ENCODE data around the gene GNAZ. TPM values are rescaled to one million over a fixed set of nuclear protein-coding genes. Genes with fewer than 3 reads are reported as not detected.

Gene GNAZ
- total RNA-seq, 4 donors from 2014 or later = 2.7 to 14.7 (median 7.8) TPM

DNA sequence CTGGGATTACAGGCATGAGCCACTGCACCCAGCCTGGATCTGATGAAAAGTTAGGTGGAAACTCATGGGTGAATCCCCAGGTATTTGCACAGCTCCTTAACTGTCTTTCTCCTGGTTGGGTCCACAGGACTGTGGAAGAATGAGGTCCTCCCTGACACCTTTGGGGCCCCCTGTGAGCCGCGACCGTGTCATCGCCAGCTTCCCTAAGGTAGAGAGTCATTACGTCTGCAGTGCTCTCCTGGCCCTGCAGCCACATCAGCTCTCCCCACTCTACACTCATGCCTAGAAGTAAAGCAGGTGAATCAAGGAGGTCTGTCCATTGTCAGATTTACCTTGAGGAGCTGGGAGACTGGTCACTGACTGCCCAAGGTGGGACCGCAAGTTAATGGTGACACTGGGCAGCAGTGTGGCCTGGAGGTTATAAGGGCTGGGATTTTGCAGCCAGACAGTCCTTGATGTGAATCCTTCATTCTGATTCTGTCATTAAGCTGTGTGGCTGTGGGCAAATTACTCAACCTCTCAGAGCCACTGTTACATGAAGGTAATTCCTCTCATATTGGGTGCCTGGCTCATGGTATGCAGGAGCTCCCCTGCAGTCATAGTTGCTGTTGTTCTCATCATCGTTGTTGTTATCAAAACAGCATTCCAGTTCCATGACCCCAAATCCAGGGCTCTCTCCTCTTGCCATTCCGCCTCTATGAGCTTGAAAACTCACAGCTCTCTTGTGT lies 76.3 kb downstream of the GNAZ start:
- WGBS, 2 donors (ENCODE audit: low coverage in 1 of 2) = 73 to 91% methylated on average over 2 to 8 of the region's 8 CpGs
- TF ChIP-seq EP300 (IDR thresholded peaks at IDR 0.05; ENCODE audit: low read depth) = no peak
- TF ChIP-seq POLR2AphosphoS5 (IDR thresholded peaks at IDR 0.05) = no peak
- no peak for TF ChIP-seq POLR2A (IDR thresholded peaks at IDR 0.05)
- TF ChIP-seq, protein P1, sequence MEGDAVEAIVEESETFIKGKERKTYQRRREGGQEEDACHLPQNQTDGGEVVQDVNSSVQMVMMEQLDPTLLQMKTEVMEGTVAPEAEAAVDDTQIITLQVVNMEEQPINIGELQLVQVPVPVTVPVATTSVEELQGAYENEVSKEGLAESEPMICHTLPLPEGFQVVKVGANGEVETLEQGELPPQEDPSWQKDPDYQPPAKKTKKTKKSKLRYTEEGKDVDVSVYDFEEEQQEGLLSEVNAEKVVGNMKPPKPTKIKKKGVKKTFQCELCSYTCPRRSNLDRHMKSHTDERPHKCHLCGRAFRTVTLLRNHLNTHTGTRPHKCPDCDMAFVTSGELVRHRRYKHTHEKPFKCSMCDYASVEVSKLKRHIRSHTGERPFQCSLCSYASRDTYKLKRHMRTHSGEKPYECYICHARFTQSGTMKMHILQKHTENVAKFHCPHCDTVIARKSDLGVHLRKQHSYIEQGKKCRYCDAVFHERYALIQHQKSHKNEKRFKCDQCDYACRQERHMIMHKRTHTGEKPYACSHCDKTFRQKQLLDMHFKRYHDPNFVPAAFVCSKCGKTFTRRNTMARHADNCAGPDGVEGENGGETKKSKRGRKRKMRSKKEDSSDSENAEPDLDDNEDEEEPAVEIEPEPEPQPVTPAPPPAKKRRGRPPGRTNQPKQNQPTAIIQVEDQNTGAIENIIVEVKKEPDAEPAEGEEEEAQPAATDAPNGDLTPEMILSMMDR (IDR thresholded peaks at IDR 0.05) = no peak
- no peaks in the 10 kb centered on the region for H3K36me3 ChIP-seq
- no peak for DNase-seq
- peak overlapping the region in 1 of 4 donors; percentile 71 for H3K27ac ChIP-seq
- H3K27me3 ChIP-seq = no peaks in the 10 kb centered on the region
- H3K9me3 ChIP-seq = no peaks in the 10 kb centered on the region
- intact Hi-C loops (cut with DNase I; ENCODE audit: low total_unique reads) = no loop called here
- H3K4me1 ChIP-seq = peaks cover 13 to 41% (median 28%) of the 10 kb centered on the region in 4 donors
- H3K4me3 ChIP-seq = no peak overlapping the region
- in situ Hi-C loops (cut with MboI; ENCODE audit: low pct_ligation_motif_present in 1 of 4, low pct_unique_long_range_greater_than_20kb in 1 of 4, low sequenced_read_pairs in 3 of 4) = no loop called here

DNA sequence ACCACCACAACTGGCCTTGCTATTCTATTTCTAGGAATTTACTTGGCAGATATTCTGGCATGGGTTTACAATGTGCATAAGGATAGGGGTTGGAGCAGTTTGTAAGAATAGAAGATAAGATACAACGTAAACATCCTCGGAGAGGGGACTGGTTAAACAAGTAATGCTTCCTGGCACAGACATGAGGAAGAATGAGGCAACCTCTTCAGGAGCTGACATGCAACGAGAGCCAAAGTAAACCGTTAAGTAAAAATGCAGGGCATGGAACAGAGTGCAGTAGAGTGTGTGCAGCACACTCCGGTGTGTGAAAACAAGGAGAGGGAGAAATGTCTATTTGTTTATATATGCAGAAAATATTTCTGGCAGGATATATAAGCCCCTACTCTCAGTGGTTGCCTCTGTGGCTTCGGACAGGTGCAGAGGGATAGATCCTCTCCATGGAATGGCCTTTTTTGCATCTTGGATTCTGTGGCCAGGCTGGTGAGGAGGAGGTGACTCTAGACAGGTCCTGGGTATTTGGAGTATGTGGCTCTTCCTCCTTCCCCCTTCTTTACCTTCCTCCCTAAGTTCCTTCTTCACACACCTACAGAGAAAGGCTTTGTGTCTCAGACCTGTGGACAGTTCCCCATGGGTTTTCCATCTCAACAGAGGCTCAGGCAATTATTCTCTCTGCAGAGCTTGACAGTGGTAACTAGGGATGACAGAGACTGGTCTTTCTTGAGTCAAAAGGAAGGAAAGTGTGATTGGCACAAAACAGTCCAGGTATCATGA lies 77.5 kb downstream of the GNAZ start:
- TF ChIP-seq POLR2A (IDR thresholded peaks at IDR 0.05) (no peak), EP300 (IDR thresholded peaks at IDR 0.05; ENCODE audit: low read depth) (no peak), POLR2AphosphoS5 (IDR thresholded peaks at IDR 0.05) (no peak)
- TF ChIP-seq, protein P1 (IDR thresholded peaks at IDR 0.05) = no peak
- in situ Hi-C loops (cut with MboI; ENCODE audit: low pct_ligation_motif_present in 1 of 4, low pct_unique_long_range_greater_than_20kb in 1 of 4, low sequenced_read_pairs in 3 of 4) (no loop called here), intact Hi-C loops (cut with DNase I; ENCODE audit: low total_unique reads) (no loop called here)
- Histone ChIP-seq H3K4me3 (no peak overlapping the region), H3K4me1 (peaks cover 6 to 31% (median 18%) of the 10 kb centered on the region in 4 donors), H3K36me3 (no peaks in the 10 kb centered on the region), H3K9me3 (no peaks in the 10 kb centered on the region), H3K27ac (no peak overlapping the region), H3K27me3 (no peaks in the 10 kb centered on the region)
- 19 to 28% methylated on average over 6 of the region's 6 CpGs for WGBS, 2 donors (ENCODE audit: low coverage in 1 of 2)
- no peak for DNase-seq

DNA sequence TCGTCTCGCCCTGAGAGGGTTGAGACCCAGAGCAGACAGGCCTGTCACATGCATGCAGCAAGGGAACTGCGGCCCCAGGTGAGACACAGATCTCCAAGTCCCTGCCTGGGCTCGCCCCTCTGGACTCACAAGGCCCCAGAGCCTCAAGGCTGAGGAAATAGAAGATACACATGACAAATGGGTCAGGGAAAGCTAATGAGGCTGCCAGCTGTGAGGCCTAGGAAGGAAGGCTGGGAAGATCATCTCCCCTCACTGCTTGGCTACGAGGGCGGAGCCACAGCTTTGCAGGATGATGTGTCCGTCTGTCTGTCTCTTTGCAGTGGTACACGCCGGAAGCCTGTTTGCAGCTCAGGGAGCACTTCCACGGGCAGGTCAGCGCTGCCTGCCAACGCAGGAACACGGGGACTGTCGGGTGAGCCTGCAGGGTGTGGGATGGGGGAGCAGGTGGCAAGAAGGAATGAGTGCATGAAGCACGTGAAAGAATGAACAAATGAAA lies 79.5 kb downstream of the GNAZ start:
- in situ Hi-C loops (cut with MboI; ENCODE audit: low pct_ligation_motif_present in 1 of 4, low pct_unique_long_range_greater_than_20kb in 1 of 4, low sequenced_read_pairs in 3 of 4) = loop anchor here in 1 of 4 donors (25.0 kb wide), 1 partner anchor 238 kb away; no protein-coding TSS in a partner anchor
- no peak overlapping the region for H3K27ac ChIP-seq
- H3K36me3 ChIP-seq = no peaks in the 10 kb centered on the region
- H3K4me1 ChIP-seq = peaks cover 5 to 21% (median 11%) of the 10 kb centered on the region in 4 donors
- intact Hi-C loops (cut with DNase I; ENCODE audit: low total_unique reads) = no loop called here
- TF ChIP-seq, protein P1 (IDR thresholded peaks at IDR 0.05) = no peak
- no peak for TF ChIP-seq POLR2AphosphoS5 (IDR thresholded peaks at IDR 0.05)
- no peak for TF ChIP-seq POLR2A (IDR thresholded peaks at IDR 0.05)
- TF ChIP-seq EP300 (IDR thresholded peaks at IDR 0.05; ENCODE audit: low read depth) = no peak
- H3K4me3 ChIP-seq = no peak overlapping the region
- no peak for DNase-seq
- H3K9me3 ChIP-seq = no peaks in the 10 kb centered on the region
- WGBS, 2 donors (ENCODE audit: low coverage in 1 of 2) = 86 to 90% methylated on average over 1 to 15 of the region's 15 CpGs
- H3K27me3 ChIP-seq = no peaks in the 10 kb centered on the region

DNA sequence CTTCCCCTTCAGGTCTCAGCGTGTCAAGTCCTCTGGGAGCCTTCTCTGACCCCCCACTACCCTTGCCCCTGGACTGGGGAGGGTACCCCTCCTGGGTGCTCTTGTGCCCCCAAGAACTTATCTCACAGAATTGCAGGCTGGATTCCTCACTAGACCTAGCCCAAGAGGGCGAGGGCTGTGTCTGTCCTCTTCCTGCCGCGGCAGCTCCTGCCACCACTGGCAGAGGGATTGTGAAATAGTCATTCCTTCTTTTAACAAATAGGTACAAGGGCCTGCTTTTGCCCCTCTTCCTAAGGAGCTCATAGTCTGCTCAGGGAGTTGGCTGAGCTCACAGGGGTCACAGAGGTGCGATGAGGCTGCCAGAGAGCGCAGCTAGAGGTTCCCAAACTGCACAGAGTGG lies 80.4 kb downstream of the GNAZ start:
- no peaks in the 10 kb centered on the region for H3K27me3 ChIP-seq
- WGBS, 2 donors (ENCODE audit: low coverage in 1 of 2) = 93 to 100% methylated on average over 1 to 6 of the region's 6 CpGs
- intact Hi-C loops (cut with DNase I; ENCODE audit: low total_unique reads) (no loop called here), in situ Hi-C loops (cut with MboI; ENCODE audit: low pct_ligation_motif_present in 1 of 4, low pct_unique_long_range_greater_than_20kb in 1 of 4, low sequenced_read_pairs in 3 of 4) (loop anchor here in 1 of 4 donors (25.0 kb wide), 1 partner anchor 237 kb away; no protein-coding TSS in a partner anchor)
- peaks cover 1 to 13% (median 3%) of the 10 kb centered on the region in 4 donors for H3K4me1 ChIP-seq
- H3K36me3 ChIP-seq = no peaks in the 10 kb centered on the region
- no peak overlapping the region for H3K27ac ChIP-seq
- H3K9me3 ChIP-seq = no peaks in the 10 kb centered on the region
- TF ChIP-seq, protein P1 (IDR thresholded peaks at IDR 0.05) = no peak
- TF ChIP-seq POLR2AphosphoS5 (IDR thresholded peaks at IDR 0.05) = no peak
- TF ChIP-seq POLR2A (IDR thresholded peaks at IDR 0.05) = no peak
- TF ChIP-seq EP300 (IDR thresholded peaks at IDR 0.05; ENCODE audit: low read depth) = no peak
- no peak overlapping the region for H3K4me3 ChIP-seq
- no peak for DNase-seq

Measured in transverse colon (tissue), 4 donors.